SU-DHL-6 (cell line): ENCODE results near the gene APAF1.

Experiments used
- CTCF ChIP-seq: fragments of 200-600 bp; sonication (generic); IDR thresholded peaks from one replicate; pipeline ENCODE4 v1.5.1; 2017; ENCODE audit warnings: antibody characterized with exemption, mild to moderate bottlenecking, low read length, moderate library complexity; ENCODE audit not compliant: insufficient read depth, poor library complexity, severe bottlenecking
- EZH2phosphoT487 ChIP-seq: fragments of 200-600 bp; sonication (generic), shearing (Covaris generic); conservative IDR thresholded peaks from 2 replicates; pipeline ENCODE4 v1.6.1; 2018; ENCODE audit warnings: mild to moderate bottlenecking, antibody characterized with exemption, low read length, moderate library complexity, mixed read lengths

- TF ChIP-seq CTCF (no peak), EZH2phosphoT487 (no peak)
Measured at GRCh38 chr12:98601924-98602323, 43.2 kb upstream of the APAF1 start.
